NCI-H345 (cell line): ENCODE results near the gene ZC3H7A.

Experiments used
- DNase-seq: peaks from one replicate; lab custom pipeline; 2025; lab: John Stamatoyannopoulos, UW

Gene ZC3H7A

GRCh38 chr16:11768849-11769248 is 28.2 kb downstream of the ZC3H7A start:
- no peak for DNase-seq

GRCh38 chr16:11762431-11762830 is 34.6 kb downstream of the ZC3H7A start:
- no peak for DNase-seq

- DNase-seq: no peak
Observed at GRCh38 chr16:11759997-11760396, 37.1 kb downstream of the ZC3H7A start.

GRCh38 chr16:11759163-11759834 is 37.8 kb downstream of the ZC3H7A start:
- no peak for DNase-seq

- DNase-seq: no peak
Observed at GRCh38 chr16:11757671-11758545, 39.1 kb downstream of the ZC3H7A start.

- no peak for DNase-seq
Observed at GRCh38 chr16:11756248-11756647, 40.8 kb downstream of the ZC3H7A start.

- no peak for DNase-seq
Observed at GRCh38 chr16:11755022-11755760, 41.9 kb downstream of the ZC3H7A start.

GRCh38 chr16:11752856-11753255 is 44.2 kb downstream of the ZC3H7A start:
- DNase-seq: no peak

- no peak for DNase-seq
Observed at GRCh38 chr16:11750056-11750455, 47.0 kb downstream of the ZC3H7A start.

- no peak for DNase-seq
Observed at GRCh38 chr16:11748404-11749254, 48.4 kb downstream of the ZC3H7A start.

GRCh38 chr16:11747949-11748403 is 49.1 kb downstream of the ZC3H7A start:
- DNase-seq: no peak

- DNase-seq: no peak
Observed at GRCh38 chr16:11744075-11744470, 53.0 kb downstream of the ZC3H7A start.

GRCh38 chr16:11743308-11744074 is 53.6 kb downstream of the ZC3H7A start:
- DNase-seq: no peak

- DNase-seq: peak; percentile 98
Observed at GRCh38 chr16:11742536-11743307, 54.3 kb downstream of the ZC3H7A start, which contains the start of gene TXNDC11. TSS of gene TXNDC11 (minus strand) at chr16:11742857. CDS start at chr16:11742730, 127 bp downstream.

GRCh38 chr16:11742093-11742535 is 54.9 kb downstream of the ZC3H7A start:
- DNase-seq: peak; percentile 36

- no peak for DNase-seq
Observed at GRCh38 chr16:11740567-11740966, 56.5 kb downstream of the ZC3H7A start.

- no peak for DNase-seq
Observed at GRCh38 chr16:11738742-11739544, 58.1 kb downstream of the ZC3H7A start.

GRCh38 chr16:11737713-11738112 is 59.3 kb downstream of the ZC3H7A start:
- no peak for DNase-seq

GRCh38 chr16:11736903-11737302 is 60.2 kb downstream of the ZC3H7A start:
- no peak for DNase-seq
